WTC11 (cell line): ENCODE results near the gene TRIM7. TPM values are rescaled to one million over a fixed set of nuclear protein-coding genes. Genes with fewer than 3 reads are reported as not detected.

Experiments used
- ATAC-seq: fragments of 200-7000 bp; cut with Tn5 transposase; 2 replicates; pipeline ENCODE4 v1.10.0; 2021; ENCODE audit warnings: mild to moderate bottlenecking, moderate library complexity
- CTCF ChIA-PET: fragments of 300-600 bp; sonication (Branson Sonifier 250); formaldehyde crosslinking; loops from one replicate; lab custom pipeline; 2021; ENCODE audit warnings: antibody characterized with exemption; lab: Charles Lee
- POLR2A ChIA-PET: fragments of 350-600 bp; sonication (Branson Sonifier 250); formaldehyde crosslinking; loops from one replicate; lab custom pipeline; 2021; ENCODE audit warnings: antibody characterized with exemption; lab: Charles Lee
- DNase-seq: peaks from one replicate; pipeline ENCODE4 v3.0.0; 2021; ENCODE audit warnings: low spot score
- H3K27ac Mint-ChIP-seq: 2 replicates; pipeline ENCODE4 v1.8.0; 2021; ENCODE audit warnings: mixed read lengths
- H3K27me3 Mint-ChIP-seq: 2 replicates; pipeline ENCODE4 v1.8.0; 2021; ENCODE audit warnings: low read depth, mild to moderate bottlenecking, moderate library complexity, mixed read lengths
- H3K36me3 Mint-ChIP-seq: 2 replicates; pipeline ENCODE4 v1.8.0; 2021; ENCODE audit warnings: mixed read lengths
- H3K4me1 Mint-ChIP-seq: 2 replicates; pipeline ENCODE4 v1.8.0; 2022; ENCODE audit warnings: mixed read lengths
- H3K4me3 Mint-ChIP-seq: 2 replicates; pipeline ENCODE4 v1.8.0; 2021; ENCODE audit warnings: mild to moderate bottlenecking, moderate library complexity, mixed read lengths
- H3K9me3 Mint-ChIP-seq: 2 replicates; pipeline ENCODE4 v1.8.0; 2021; ENCODE audit warnings: mixed read lengths
- ATF2 ChIP-seq: sonication (generic); formaldehyde crosslinking; IDR thresholded peaks from 2 replicates; pipeline ENCODE4 v1.8.1; 2022; ENCODE audit warnings: low read depth, missing genetic modification reagents, borderline replicate concordance
- CREB1 ChIP-seq: sonication (generic); formaldehyde crosslinking; IDR thresholded peaks from 2 replicates; pipeline ENCODE4 v1.8.0; 2023; ENCODE audit warnings: mild to moderate bottlenecking, missing genetic modification reagents
- CREM ChIP-seq: sonication (generic); formaldehyde crosslinking; IDR thresholded peaks from 2 replicates; pipeline ENCODE4 v1.8.1; 2022; ENCODE audit warnings: mild to moderate bottlenecking, missing genetic modification reagents, moderate library complexity
- CTCF ChIP-seq: fragments of 200-600 bp; IDR thresholded peaks from 2 replicates; pipeline ENCODE4 v1.8.0; 2022; ENCODE audit warnings: antibody characterized with exemption
- E2F4 ChIP-seq: sonication (generic); formaldehyde crosslinking; IDR thresholded peaks from 2 replicates; pipeline ENCODE4 v1.8.1; 2022; ENCODE audit warnings: low read depth, mild to moderate bottlenecking, moderate library complexity, missing genetic modification reagents, borderline replicate concordance
- ERG ChIP-seq: fragments of 250-450 bp; sonication (Bioruptor Pico); IDR thresholded peaks from 2 replicates; pipeline ENCODE4 v1.8.0; 2021; ENCODE audit warnings: mild to moderate bottlenecking
- FOXK1 ChIP-seq: sonication (generic); formaldehyde crosslinking; IDR thresholded peaks from 2 replicates; pipeline ENCODE4 v1.8.0; 2022; ENCODE audit warnings: mild to moderate bottlenecking, moderate library complexity, missing genetic modification reagents
- GRHL2 ChIP-seq: fragments of 250-450 bp; sonication (Bioruptor Pico); IDR thresholded peaks from 2 replicates; pipeline ENCODE4 v1.8.0; 2022; ENCODE audit warnings: mild to moderate bottlenecking, moderate library complexity; ENCODE audit not compliant: insufficient replicate concordance, severe bottlenecking
- HMGA2 ChIP-seq: fragments of 250-450 bp; sonication (Bioruptor Pico); IDR thresholded peaks from 2 replicates; pipeline ENCODE4 v1.4.0; 2021; ENCODE audit warnings: mild to moderate bottlenecking, moderate library complexity
- JAZF1 ChIP-seq: fragments of 250-450 bp; sonication (Bioruptor Pico); IDR thresholded peaks from 2 replicates; pipeline ENCODE4 v1.9.0; 2021; ENCODE audit warnings: moderate library complexity, mild to moderate bottlenecking, inconsistent platforms
- SMAD3 ChIP-seq: sonication (generic); formaldehyde crosslinking; IDR thresholded peaks from 2 replicates; pipeline ENCODE4 v1.8.0; 2022; ENCODE audit warnings: missing genetic modification reagents, mild to moderate bottlenecking, borderline replicate concordance
- SOX15 ChIP-seq: fragments of 250-450 bp; sonication (Bioruptor Pico); IDR thresholded peaks from 2 replicates; pipeline ENCODE4 v1.9.0; 2021; ENCODE audit warnings: mild to moderate bottlenecking
- TCF7 ChIP-seq: sonication (generic); formaldehyde crosslinking; IDR thresholded peaks from 2 replicates; pipeline ENCODE4 v1.8.0; 2022; ENCODE audit warnings: mild to moderate bottlenecking, low read depth, missing genetic modification reagents, moderate library complexity
- ZBTB21 ChIP-seq: sonication (generic); formaldehyde crosslinking; IDR thresholded peaks from 2 replicates; pipeline ENCODE4 v1.8.1; 2023; ENCODE audit warnings: mild to moderate bottlenecking, missing genetic modification reagents, borderline replicate concordance
- total RNA-seq: library from RNA; stranded (reverse); gene quantifications from 3 replicates; pipeline ENCODE4 v1.2.3, GENCODE V29; 2021
- TF ChIP-seq, protein P1 (sequence below): fragments of 250-450 bp; sonication (Bioruptor Pico); IDR thresholded peaks from 2 replicates; pipeline ENCODE4 v1.9.0; 2021; ENCODE audit warnings: mild to moderate bottlenecking
- TF ChIP-seq, protein P2 (sequence below): fragments of 250-450 bp; sonication (Bioruptor Pico); IDR thresholded peaks from 2 replicates; pipeline ENCODE4 v1.9.0; 2021; ENCODE audit warnings: mild to moderate bottlenecking
- TF ChIP-seq, protein P3 (sequence below): fragments of 250-450 bp; sonication (Bioruptor Pico); conservative IDR thresholded peaks from 2 replicates; pipeline ENCODE4 v1.9.0; 2021; ENCODE audit warnings: mild to moderate bottlenecking
- TF ChIP-seq, protein P4 (sequence below): sonication (generic); formaldehyde crosslinking; IDR thresholded peaks from 2 replicates; pipeline ENCODE4 v1.8.1; 2023; ENCODE audit warnings: mild to moderate bottlenecking, missing genetic modification reagents, borderline replicate concordance

Gene TRIM7
- total RNA-seq, 1 experiment from 2014 or later = 1.4 TPM

DNA sequence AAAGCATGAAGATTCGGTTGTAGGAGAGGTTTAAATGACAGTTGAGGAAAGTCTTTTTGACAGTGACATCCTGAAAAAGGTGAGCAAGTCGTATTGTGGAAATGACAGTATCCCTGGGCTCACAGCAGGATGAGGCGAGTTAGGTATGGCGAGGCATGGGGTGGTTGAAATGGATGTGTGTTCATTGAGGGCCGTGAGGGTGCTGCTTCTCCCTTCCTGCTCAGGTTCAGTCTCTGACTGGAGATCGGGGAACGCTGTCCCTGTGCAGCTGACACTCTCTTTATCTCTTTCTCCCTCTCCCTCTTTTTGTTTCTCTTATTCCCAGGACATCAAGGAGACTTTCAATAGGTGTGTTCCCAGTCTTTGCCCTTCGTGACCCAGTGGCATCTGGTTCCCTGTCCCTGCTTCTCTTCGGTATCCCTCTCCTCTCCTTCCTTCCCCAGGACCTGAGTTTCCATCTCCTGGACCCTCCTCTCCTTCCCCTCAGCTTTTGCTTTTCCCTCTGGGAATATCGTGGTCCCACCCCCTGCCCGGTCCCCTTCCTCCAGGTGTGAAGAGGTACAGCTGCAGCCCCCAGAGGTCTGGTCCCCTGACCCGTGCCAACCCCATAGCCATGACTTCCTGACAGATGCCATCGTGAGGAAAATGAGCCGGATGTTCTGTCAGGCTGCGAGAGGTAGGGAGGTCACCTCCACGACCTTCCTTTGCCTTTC, 28.2 kb upstream of the TRIM7 start (continued):
- TF ChIP-seq SOX15 (CRISPR knock-in tag) (no peak), CREM (CRISPR knock-in tag) (no peak)
- TF ChIP-seq, protein P1, sequence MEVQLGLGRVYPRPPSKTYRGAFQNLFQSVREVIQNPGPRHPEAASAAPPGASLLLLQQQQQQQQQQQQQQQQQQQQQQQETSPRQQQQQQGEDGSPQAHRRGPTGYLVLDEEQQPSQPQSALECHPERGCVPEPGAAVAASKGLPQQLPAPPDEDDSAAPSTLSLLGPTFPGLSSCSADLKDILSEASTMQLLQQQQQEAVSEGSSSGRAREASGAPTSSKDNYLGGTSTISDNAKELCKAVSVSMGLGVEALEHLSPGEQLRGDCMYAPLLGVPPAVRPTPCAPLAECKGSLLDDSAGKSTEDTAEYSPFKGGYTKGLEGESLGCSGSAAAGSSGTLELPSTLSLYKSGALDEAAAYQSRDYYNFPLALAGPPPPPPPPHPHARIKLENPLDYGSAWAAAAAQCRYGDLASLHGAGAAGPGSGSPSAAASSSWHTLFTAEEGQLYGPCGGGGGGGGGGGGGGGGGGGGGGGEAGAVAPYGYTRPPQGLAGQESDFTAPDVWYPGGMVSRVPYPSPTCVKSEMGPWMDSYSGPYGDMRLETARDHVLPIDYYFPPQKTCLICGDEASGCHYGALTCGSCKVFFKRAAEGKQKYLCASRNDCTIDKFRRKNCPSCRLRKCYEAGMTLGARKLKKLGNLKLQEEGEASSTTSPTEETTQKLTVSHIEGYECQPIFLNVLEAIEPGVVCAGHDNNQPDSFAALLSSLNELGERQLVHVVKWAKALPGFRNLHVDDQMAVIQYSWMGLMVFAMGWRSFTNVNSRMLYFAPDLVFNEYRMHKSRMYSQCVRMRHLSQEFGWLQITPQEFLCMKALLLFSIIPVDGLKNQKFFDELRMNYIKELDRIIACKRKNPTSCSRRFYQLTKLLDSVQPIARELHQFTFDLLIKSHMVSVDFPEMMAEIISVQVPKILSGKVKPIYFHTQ (CRISPR knock-in tag) = no peak

GRCh38 chr5:181232593-181232992, 27.6 kb upstream of the TRIM7 start:
- no peaks in the 10 kb centered on the region for H3K27me3 Mint-ChIP-seq
- ATAC-seq (no peak), DNase-seq (no peak)
- POLR2A ChIA-PET = interaction anchor here (1.0 kb wide), 1 partner anchor 9 kb away, joined by 3 read pairs; the partner anchor contains the start of gene TRIM41
- H3K4me1 Mint-ChIP-seq = 0 out of 2 replicates have a peak, but pooled peaks cover 4% of the 10 kb centered on the region
- CTCF ChIA-PET = no interaction called here
- no peaks in the 10 kb centered on the region for H3K9me3 Mint-ChIP-seq
- H3K27ac Mint-ChIP-seq = no peak overlapping the region
- H3K36me3 Mint-ChIP-seq = peaks cover 45% of the 10 kb centered on the region
- H3K4me3 Mint-ChIP-seq = no peak overlapping the region
- TF ChIP-seq JAZF1 (no peak), SOX15 (CRISPR knock-in tag) (no peak), ATF2 (CRISPR knock-in tag) (no peak), E2F4 (no peak), ERG (CRISPR knock-in tag) (no peak), FOXK1 (CRISPR knock-in tag) (no peak), TCF7 (CRISPR knock-in tag) (no peak), GRHL2 (CRISPR knock-in tag) (no peak), SMAD3 (CRISPR knock-in tag) (no peak), CREB1 (CRISPR knock-in tag) (no peak), CTCF (no peak), HMGA2 (no peak), ZBTB21 (CRISPR knock-in tag) (no peak)
- TF ChIP-seq, protein P2, sequence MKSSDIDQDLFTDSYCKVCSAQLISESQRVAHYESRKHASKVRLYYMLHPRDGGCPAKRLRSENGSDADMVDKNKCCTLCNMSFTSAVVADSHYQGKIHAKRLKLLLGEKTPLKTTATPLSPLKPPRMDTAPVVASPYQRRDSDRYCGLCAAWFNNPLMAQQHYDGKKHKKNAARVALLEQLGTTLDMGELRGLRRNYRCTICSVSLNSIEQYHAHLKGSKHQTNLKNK = no peak
- TF ChIP-seq, protein P3, sequence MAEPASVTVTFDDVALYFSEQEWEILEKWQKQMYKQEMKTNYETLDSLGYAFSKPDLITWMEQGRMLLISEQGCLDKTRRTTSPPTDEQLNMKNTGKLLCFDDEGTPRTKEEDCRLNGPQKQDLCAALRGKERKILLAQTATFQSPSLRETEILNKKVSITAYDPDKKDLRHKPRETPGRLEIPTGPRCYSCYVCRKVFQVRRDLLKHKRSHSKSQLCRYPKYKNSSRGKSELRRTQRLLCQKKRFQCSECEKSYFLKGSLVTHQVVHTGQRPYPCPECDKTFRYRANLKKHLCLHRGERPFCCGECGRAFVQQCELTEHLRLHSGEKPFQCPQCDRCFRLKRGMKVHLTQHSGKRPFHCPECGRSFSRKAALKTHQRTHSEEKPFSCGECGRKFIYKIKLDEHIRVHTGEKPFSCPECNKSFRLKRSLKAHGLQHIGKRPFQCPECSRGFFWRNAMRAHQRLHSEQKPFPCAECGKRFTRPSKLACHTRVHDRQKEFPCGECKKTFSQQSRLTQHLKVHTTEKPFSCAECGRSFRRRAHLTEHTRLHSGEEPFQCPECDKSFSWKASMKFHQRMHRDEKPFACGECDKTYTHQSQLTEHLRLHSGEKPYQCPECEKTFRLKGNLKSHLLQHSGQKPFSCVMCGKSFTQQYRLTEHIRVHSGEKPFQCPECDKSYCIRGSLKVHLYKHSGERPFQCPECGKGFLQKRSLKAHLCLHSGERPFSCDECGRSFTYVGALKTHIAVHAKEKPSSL (CRISPR knock-in tag) = no peak
- TF ChIP-seq, protein P4, sequence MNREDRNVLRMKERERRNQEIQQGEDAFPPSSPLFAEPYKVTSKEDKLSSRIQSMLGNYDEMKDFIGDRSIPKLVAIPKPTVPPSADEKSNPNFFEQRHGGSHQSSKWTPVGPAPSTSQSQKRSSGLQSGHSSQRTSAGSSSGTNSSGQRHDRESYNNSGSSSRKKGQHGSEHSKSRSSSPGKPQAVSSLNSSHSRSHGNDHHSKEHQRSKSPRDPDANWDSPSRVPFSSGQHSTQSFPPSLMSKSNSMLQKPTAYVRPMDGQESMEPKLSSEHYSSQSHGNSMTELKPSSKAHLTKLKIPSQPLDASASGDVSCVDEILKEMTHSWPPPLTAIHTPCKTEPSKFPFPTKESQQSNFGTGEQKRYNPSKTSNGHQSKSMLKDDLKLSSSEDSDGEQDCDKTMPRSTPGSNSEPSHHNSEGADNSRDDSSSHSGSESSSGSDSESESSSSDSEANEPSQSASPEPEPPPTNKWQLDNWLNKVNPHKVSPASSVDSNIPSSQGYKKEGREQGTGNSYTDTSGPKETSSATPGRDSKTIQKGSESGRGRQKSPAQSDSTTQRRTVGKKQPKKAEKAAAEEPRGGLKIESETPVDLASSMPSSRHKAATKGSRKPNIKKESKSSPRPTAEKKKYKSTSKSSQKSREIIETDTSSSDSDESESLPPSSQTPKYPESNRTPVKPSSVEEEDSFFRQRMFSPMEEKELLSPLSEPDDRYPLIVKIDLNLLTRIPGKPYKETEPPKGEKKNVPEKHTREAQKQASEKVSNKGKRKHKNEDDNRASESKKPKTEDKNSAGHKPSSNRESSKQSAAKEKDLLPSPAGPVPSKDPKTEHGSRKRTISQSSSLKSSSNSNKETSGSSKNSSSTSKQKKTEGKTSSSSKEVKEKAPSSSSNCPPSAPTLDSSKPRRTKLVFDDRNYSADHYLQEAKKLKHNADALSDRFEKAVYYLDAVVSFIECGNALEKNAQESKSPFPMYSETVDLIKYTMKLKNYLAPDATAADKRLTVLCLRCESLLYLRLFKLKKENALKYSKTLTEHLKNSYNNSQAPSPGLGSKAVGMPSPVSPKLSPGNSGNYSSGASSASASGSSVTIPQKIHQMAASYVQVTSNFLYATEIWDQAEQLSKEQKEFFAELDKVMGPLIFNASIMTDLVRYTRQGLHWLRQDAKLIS (CRISPR knock-in tag) = no peak
